ENCODE measurements around the gene TLX2.

TLX2 gene

GRCh38 chr2:74502147-74502719 is 12.0 kb upstream of the TLX2 start:
- Mint-ChIP-seq H3K27me3 (ENCODE audit: low read depth) (peaks cover 62% of the 10 kb centered on the region), H3K27ac (peak overlapping the region; percentile 31), H3K4me1 (ENCODE audit: low read depth) (peaks cover 41% of the 10 kb centered on the region), H3K9me3 (no peaks in the 10 kb centered on the region), H3K36me3 (ENCODE audit: low read depth) (peaks cover 27% of the 10 kb centered on the region), H3K4me3 (peak overlapping the region; percentile 80)

GRCh38 chr2:74502720-74503505 is 11.3 kb upstream of the TLX2 start:
- Mint-ChIP-seq H3K27ac (peak overlapping the region; percentile 31), H3K27me3 (ENCODE audit: low read depth) (peaks cover 60% of the 10 kb centered on the region), H3K4me1 (ENCODE audit: low read depth) (peaks cover 46% of the 10 kb centered on the region)

GRCh38 chr2:74503506-74504475 is 10.5 kb upstream of the TLX2 start:
- Mint-ChIP-seq H3K36me3 (ENCODE audit: low read depth) (peaks cover 33% of the 10 kb centered on the region), H3K4me3 (peak overlapping the region; percentile 80), H3K27ac (peak overlapping the region; percentile 50), H3K27me3 (ENCODE audit: low read depth) (peaks cover 51% of the 10 kb centered on the region), H3K4me1 (ENCODE audit: low read depth) (peaks cover 49% of the 10 kb centered on the region), H3K9me3 (no peaks in the 10 kb centered on the region)

More at GRCh38 chr2:74502720-74503505, 11.3 kb upstream of the TLX2 start:
- Mint-ChIP-seq H3K4me3 (peak overlapping the region; percentile 80), H3K9me3 (no peaks in the 10 kb centered on the region), H3K36me3 (ENCODE audit: low read depth) (peaks cover 31% of the 10 kb centered on the region)

- Mint-ChIP-seq H3K9me3 (no peaks in the 10 kb centered on the region), H3K4me3 (peak overlapping the region; percentile 69), H3K36me3 (ENCODE audit: low read depth) (peaks cover 33% of the 10 kb centered on the region), H3K27me3 (ENCODE audit: low read depth) (peaks cover 47% of the 10 kb centered on the region), H3K27ac (peak overlapping the region; percentile 50), H3K4me1 (ENCODE audit: low read depth) (peaks cover 46% of the 10 kb centered on the region)
Observed at GRCh38 chr2:74504591-74504990, 9.7 kb upstream of the TLX2 start.

GRCh38 chr2:74505448-74506246 is 8.6 kb upstream of the TLX2 start:
- Mint-ChIP-seq H3K4me1 (ENCODE audit: low read depth) (peaks cover 50% of the 10 kb centered on the region), H3K27me3 (ENCODE audit: low read depth) (peaks cover 45% of the 10 kb centered on the region), H3K4me3 (peak overlapping the region; percentile 69), H3K9me3 (no peaks in the 10 kb centered on the region), H3K36me3 (ENCODE audit: low read depth) (peaks cover 29% of the 10 kb centered on the region), H3K27ac (no peak overlapping the region)

GRCh38 chr2:74507145-74507925 is 6.9 kb upstream of the TLX2 start, which contains the start of gene PCGF1:
TSS of gene PCGF1 (minus strand) at chr2:74507695. CDS start at chr2:74507668, 27 bp downstream.
- H3K27me3 Mint-ChIP-seq (ENCODE audit: low read depth): peaks cover 43% of the 10 kb centered on the region
- peak within 1 kb of the TSS; percentile 100 for H3K27ac Mint-ChIP-seq
- H3K4me3 Mint-ChIP-seq: peak within 1 kb of the TSS; percentile 99
- no peaks in the 10 kb centered on the region for H3K9me3 Mint-ChIP-seq
- H3K4me1 Mint-ChIP-seq (ENCODE audit: low read depth): peaks cover 50% of the 10 kb centered on the region
- peaks cover 27% of the 10 kb centered on the region for H3K36me3 Mint-ChIP-seq (ENCODE audit: low read depth)

- Mint-ChIP-seq H3K27me3 (ENCODE audit: low read depth) (peaks cover 43% of the 10 kb centered on the region), H3K9me3 (no peaks in the 10 kb centered on the region), H3K4me1 (ENCODE audit: low read depth) (peaks cover 46% of the 10 kb centered on the region), H3K4me3 (peak overlapping the region; percentile 99), H3K36me3 (ENCODE audit: low read depth) (peaks cover 27% of the 10 kb centered on the region), H3K27ac (peak overlapping the region; percentile 100)
Observed at GRCh38 chr2:74507926-74508520, 6.2 kb upstream of the TLX2 start.

- H3K27ac Mint-ChIP-seq: no peak overlapping the region
- H3K27me3 Mint-ChIP-seq (ENCODE audit: low read depth): peaks cover 48% of the 10 kb centered on the region
- no peak overlapping the region for H3K4me3 Mint-ChIP-seq
Observed at GRCh38 chr2:74510272-74510671, 4.0 kb upstream of the TLX2 start.

GRCh38 chr2:74511104-74511989 is 2.9 kb upstream of the TLX2 start:
- no peak overlapping the region for H3K27ac Mint-ChIP-seq
- H3K9me3 Mint-ChIP-seq: no peaks in the 10 kb centered on the region
- peaks cover 13% of the 10 kb centered on the region for H3K36me3 Mint-ChIP-seq (ENCODE audit: low read depth)
- H3K4me3 Mint-ChIP-seq: no peak overlapping the region
- peaks cover 56% of the 10 kb centered on the region for H3K27me3 Mint-ChIP-seq (ENCODE audit: low read depth)
- H3K4me1 Mint-ChIP-seq (ENCODE audit: low read depth): peaks cover 37% of the 10 kb centered on the region

More at GRCh38 chr2:74510272-74510671, 4.0 kb upstream of the TLX2 start:
- Mint-ChIP-seq H3K36me3 (ENCODE audit: low read depth) (peaks cover 17% of the 10 kb centered on the region), H3K9me3 (no peaks in the 10 kb centered on the region), H3K4me1 (ENCODE audit: low read depth) (peaks cover 39% of the 10 kb centered on the region)

GRCh38 chr2:74512744-74513604 is 1.3 kb upstream of the TLX2 start:
- Mint-ChIP-seq H3K4me3 (peak overlapping the region; percentile 65), H3K36me3 (ENCODE audit: low read depth) (peaks cover 11% of the 10 kb centered on the region), H3K27me3 (ENCODE audit: low read depth) (peaks cover 68% of the 10 kb centered on the region), H3K27ac (no peak overlapping the region), H3K4me1 (ENCODE audit: low read depth) (peaks cover 29% of the 10 kb centered on the region), H3K9me3 (no peaks in the 10 kb centered on the region)

GRCh38 chr2:74513605-74514367 is 464 bp upstream of the TLX2 start:
- H3K27me3 Mint-ChIP-seq (ENCODE audit: low read depth): peaks cover 77% of the 10 kb centered on the region

More at GRCh38 chr2:74513605-74514367, 464 bp upstream of the TLX2 start:
- H3K9me3 Mint-ChIP-seq: no peaks in the 10 kb centered on the region
- H3K27ac Mint-ChIP-seq: no peak overlapping the region
- peak overlapping the region; percentile 65 for H3K4me3 Mint-ChIP-seq
- peaks cover 8% of the 10 kb centered on the region for H3K36me3 Mint-ChIP-seq (ENCODE audit: low read depth)
- peaks cover 22% of the 10 kb centered on the region for H3K4me1 Mint-ChIP-seq (ENCODE audit: low read depth)
